Heart left ventricle (tissue), 13 donors: ENCODE measurements around the gene BLM.

Experiments
- CTCF ChIP-seq, 12 donors: fragments of 200-600 bp; sonication (generic) in 4 of 12; IDR thresholded peaks; one replicate each; pipeline versions ENCODE4 v1.5.0 to v1.8.0; 2018 to 2022; ENCODE audit warnings: antibody characterized with exemption in 12 of 12, mild to moderate bottlenecking in 5 of 12
- POLR2A ChIP-seq, 2 donors: fragments of 450-650 bp; IDR thresholded peaks; one replicate each; pipeline ENCODE4 v1.6.1; 2017; ENCODE audit warnings: antibody characterized with exemption in 2 of 2, mild to moderate bottlenecking in 2 of 2, moderate library complexity in 2 of 2
- donor health status: ischemic (EF 13 %, LVEDD 7.1; RV severe dilation, severe dysfunction).
- donor health status: DM: no; HTN: yes; CAD: no.
- donor health status: DM: no; HTN: no; CAD: no.
- donor health status: ischemic (EF 25% LVEDD 6.9; RV normal size, moderate dysfunction).
- donor health status: ischemic (EF 25% LVEDD 5.7; RV mildly dilated, moderate dysfunction).
- donor health status: ischemic (EF 35%, LVEDD 5.7; RV mildly dilated, moderate dysfunction).
- donor health status: nonischemic (EF 11% LVEDD 7.7; RV severe dilation, severe dysfunction).
- donor health status: DM: yes; HTN: yes; CAD: no.
- donor health status: PGD.
- donor health status: ischemic (EF 29% LVEDD 5.4; RV normal size, mild dysfunction).
- donor health status: nonischemic (EF 23%, LVEDD 6.1; RV moderate dilation, normal function).

GRCh38 chr15:90813796-90814190 is 96.6 kb downstream of the BLM start:
- TF ChIP-seq POLR2A (IDR thresholded peaks at IDR 0.05): no peak
- no peak for TF ChIP-seq CTCF (IDR thresholded peaks at IDR 0.05)
